ENCODE data around the gene GALE.
A peak's percentile ranks its signal among the peaks of the same experiment; 100 is the strongest.

Gene GALE

GRCh38 chr1:23751815-23752200 lies 48.7 kb downstream of the GALE start:
- Histone ChIP-seq H3K27me3 (ENCODE audit: insufficient read depth, low read length, poor library complexity, severe bottlenecking) (no peaks in the 10 kb centered on the region), H3K79me2 (ENCODE audit: insufficient read depth, low read length) (peaks cover 40% of the 10 kb centered on the region), H3K9me3 (ENCODE audit: insufficient read depth, low read depth, low read length) (no peaks in the 10 kb centered on the region), H3K4me2 (ENCODE audit: low read depth, low read length, poor library complexity, severe bottlenecking) (no peak overlapping the region), H3K36me3 (ENCODE audit: insufficient read depth, low read length) (peaks cover 75% of the 10 kb centered on the region), H2AFZ (ENCODE audit: low read length) (no peak overlapping the region), H3K4me1 (ENCODE audit: insufficient read depth, low read length, poor library complexity, severe bottlenecking) (peaks cover 20% of the 10 kb centered on the region), H3K9ac (ENCODE audit: low read depth, low read length, poor library complexity, severe bottlenecking) (no peak overlapping the region), H3F3A (ENCODE audit: low read depth) (no peaks in the 10 kb centered on the region), H3K9me2 (replicated peaks; ENCODE audit: low read depth, low read length) (no peaks in the 10 kb centered on the region), H3K4me3 (ENCODE audit: low read length, poor library complexity, severe bottlenecking) (no peak overlapping the region), H4K20me1 (ENCODE audit: insufficient read depth, low read length, poor library complexity, severe bottlenecking) (peaks cover 41% of the 10 kb centered on the region)
- TF ChIP-seq EZH2phosphoT487 (IDR thresholded peaks at IDR 0.05; ENCODE audit: borderline replicate concordance): no peak
- TF ChIP-seq CTCF (conservative IDR thresholded peaks at IDR 0.05; ENCODE audit: low read length): no peak

GRCh38 chr1:23751050-23751814 lies 49.3 kb downstream of the GALE start:
- Histone ChIP-seq H3K4me1 (ENCODE audit: insufficient read depth, low read length, poor library complexity, severe bottlenecking) (peaks cover 20% of the 10 kb centered on the region), H3K9me3 (ENCODE audit: insufficient read depth, low read depth, low read length) (no peaks in the 10 kb centered on the region), H3K4me2 (ENCODE audit: low read depth, low read length, poor library complexity, severe bottlenecking) (no peak overlapping the region), H4K20me1 (ENCODE audit: insufficient read depth, low read length, poor library complexity, severe bottlenecking) (peaks cover 47% of the 10 kb centered on the region), H3K9me2 (replicated peaks; ENCODE audit: low read depth, low read length) (no peaks in the 10 kb centered on the region), H2AFZ (ENCODE audit: low read length) (no peak overlapping the region), H3K27me3 (ENCODE audit: insufficient read depth, low read length, poor library complexity, severe bottlenecking) (no peaks in the 10 kb centered on the region), H3K4me3 (ENCODE audit: low read length, poor library complexity, severe bottlenecking) (no peak overlapping the region), H3K36me3 (ENCODE audit: insufficient read depth, low read length) (peaks cover 69% of the 10 kb centered on the region), H3K9ac (ENCODE audit: low read depth, low read length, poor library complexity, severe bottlenecking) (no peak overlapping the region), H3K79me2 (ENCODE audit: insufficient read depth, low read length) (peaks cover 46% of the 10 kb centered on the region), H3F3A (ENCODE audit: low read depth) (no peaks in the 10 kb centered on the region)
- TF ChIP-seq EZH2phosphoT487 (IDR thresholded peaks at IDR 0.05; ENCODE audit: borderline replicate concordance) (no peak), CTCF (conservative IDR thresholded peaks at IDR 0.05; ENCODE audit: low read length) (peak; percentile 86)

- H3K4me2 ChIP-seq (ENCODE audit: low read depth, low read length, poor library complexity, severe bottlenecking): peak overlapping the region; percentile 53
- TF ChIP-seq EZH2phosphoT487 (IDR thresholded peaks at IDR 0.05; ENCODE audit: borderline replicate concordance) (no peak), CTCF (conservative IDR thresholded peaks at IDR 0.05; ENCODE audit: low read length) (no peak)
- no peaks in the 10 kb centered on the region for H3K9me2 ChIP-seq (replicated peaks; ENCODE audit: low read depth, low read length)
- H3K9ac ChIP-seq (ENCODE audit: low read depth, low read length, poor library complexity, severe bottlenecking): no peak overlapping the region
- no peaks in the 10 kb centered on the region for H3K27me3 ChIP-seq (ENCODE audit: insufficient read depth, low read length, poor library complexity, severe bottlenecking)
- H3K79me2 ChIP-seq (ENCODE audit: insufficient read depth, low read length): peaks cover 74% of the 10 kb centered on the region
- H3F3A ChIP-seq (ENCODE audit: low read depth): no peaks in the 10 kb centered on the region
- H3K36me3 ChIP-seq (ENCODE audit: insufficient read depth, low read length): peaks cover 37% of the 10 kb centered on the region
- H2AFZ ChIP-seq (ENCODE audit: low read length): no peak overlapping the region
- peaks cover 35% of the 10 kb centered on the region for H3K4me1 ChIP-seq (ENCODE audit: insufficient read depth, low read length, poor library complexity, severe bottlenecking)
- peaks cover 75% of the 10 kb centered on the region for H4K20me1 ChIP-seq (ENCODE audit: insufficient read depth, low read length, poor library complexity, severe bottlenecking)
- no peaks in the 10 kb centered on the region for H3K9me3 ChIP-seq (ENCODE audit: insufficient read depth, low read depth, low read length)
- H3K4me3 ChIP-seq (ENCODE audit: low read length, poor library complexity, severe bottlenecking): no peak overlapping the region
Observed at GRCh38 chr1:23748016-23748415, 52.5 kb downstream of the GALE start.

Measured in Loucy (cell line).